HG02588 (cell line): ENCODE data around the gene NOXRED1.

Experiments used
- ATAC-seq: cut with Tn5 transposase; IDR thresholded peaks from one replicate; pipeline ENCODE4 v1.9.1; 2021; ENCODE audit warnings: mild to moderate bottlenecking, moderate library complexity; ENCODE audit not compliant: unreplicated experiment

The NOXRED1 gene

GRCh38 chr14:77344377-77344996 is 78.8 kb downstream of the NOXRED1 start:
- no peak for ATAC-seq
